Muscle layer of duodenum (tissue), 2 donors: ENCODE results near the gene PPTC7.
"Not testable (repeated sequence)": the region's sequence is repeated elsewhere in the genome, so short reads cannot be mapped to it uniquely, and the experiment has no call there.

Experiments
- H3K27ac ChIP-seq: one replicate; pipeline ENCODE4 v1.7.0; 2013; ENCODE audit warnings: mild to moderate bottlenecking, low read length
- H3K27me3 ChIP-seq: one replicate; pipeline ENCODE4 v1.7.0; 2013; ENCODE audit warnings: low read depth, mild to moderate bottlenecking, control low read depth, low read length
- H3K36me3 ChIP-seq, 2 donors: one replicate each; pipeline ENCODE4 v1.7.0; 2013; ENCODE audit warnings: low read length in 2 of 2, control low read depth in 1 of 2, mild to moderate bottlenecking in 1 of 2; ENCODE audit not compliant: insufficient read depth in 2 of 2, control insufficient read depth in 1 of 2
- H3K4me1 ChIP-seq, 2 donors: one replicate each; pipeline ENCODE4 v1.7.0; 2013; ENCODE audit warnings: low read length in 2 of 2, mild to moderate bottlenecking in 2 of 2, control low read depth in 1 of 2, moderate library complexity in 1 of 2; ENCODE audit not compliant: insufficient read depth in 2 of 2, control insufficient read depth in 1 of 2
- H3K4me3 ChIP-seq, 2 donors: one replicate each; pipeline ENCODE4 v1.7.0; 2013; ENCODE audit warnings: low read length in 2 of 2, low read depth in 1 of 2, mild to moderate bottlenecking in 1 of 2
- H3K9me3 ChIP-seq, 2 donors: one replicate each; pipeline ENCODE4 v1.7.0; 2013; ENCODE audit warnings: low read length in 2 of 2, control low read depth in 1 of 2, mild to moderate bottlenecking in 1 of 2; ENCODE audit not compliant: control insufficient read depth in 1 of 2
- donor health status: healthy.

PPTC7 gene

DNA sequence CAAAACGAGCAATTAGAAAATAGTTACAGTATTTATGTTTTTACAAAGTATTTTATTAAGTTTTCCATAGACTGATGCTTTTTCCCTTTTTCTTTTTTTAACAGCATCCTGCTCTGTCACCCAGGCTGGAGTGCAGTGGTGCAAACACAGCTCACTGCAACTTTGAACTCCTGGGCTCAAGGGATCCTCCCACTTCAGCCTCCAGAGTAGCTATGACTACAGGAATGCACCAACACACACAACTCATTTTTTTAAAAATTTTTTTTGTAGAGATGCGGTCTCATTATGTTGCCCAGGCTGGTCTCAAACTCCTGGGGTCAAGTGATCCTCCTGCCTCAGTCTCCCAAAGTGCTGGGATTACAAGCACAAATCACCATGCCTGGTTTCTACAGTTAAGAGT is 24.2 kb downstream of the PPTC7 start:
- H3K27ac ChIP-seq, result not testable (repeated sequence)
- peaks cover under 1 to 52% of the 10 kb centered on the region in 2 donors for H3K4me1 ChIP-seq

GRCh38 chr12:110557300-110557699 is 25.8 kb downstream of the PPTC7 start:
- Histone ChIP-seq H3K9me3 (no peaks in the 10 kb centered on the region), H3K27me3 (no peaks in the 10 kb centered on the region), H3K27ac (no peak overlapping the region), H3K36me3 (no peaks in the 10 kb centered on the region), H3K4me3 (no peak overlapping the region), H3K4me1 (peaks cover 0 to 40% of the 10 kb centered on the region in 2 donors)

More for the DNA sequence above, 24.2 kb downstream of the PPTC7 start:
- not testable (repeated sequence) for H3K36me3 ChIP-seq, H3K4me3 ChIP-seq, H3K9me3 ChIP-seq, H3K27me3 ChIP-seq

DNA sequence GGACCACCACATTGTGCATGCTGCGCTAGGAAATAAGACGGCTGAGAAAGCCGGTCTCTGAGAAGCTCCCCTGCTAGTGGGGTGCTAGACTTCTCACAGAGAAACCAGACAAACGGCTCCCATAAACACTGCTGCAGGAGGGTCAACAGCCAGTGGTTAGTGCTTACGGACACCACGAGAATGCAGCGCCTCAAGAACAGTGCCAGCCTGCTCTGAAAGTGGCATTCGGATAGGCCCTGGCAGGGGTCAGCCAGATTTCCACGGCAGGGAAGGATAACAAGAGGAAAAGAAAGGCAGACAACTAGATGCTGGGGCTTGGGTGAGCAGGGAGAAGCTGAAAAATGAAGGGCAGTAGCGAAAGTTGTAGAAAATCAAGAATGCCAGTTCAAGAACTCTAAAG is 26.4 kb downstream of the PPTC7 start:
- Histone ChIP-seq H3K4me3 (no peak overlapping the region), H3K27me3 (no peaks in the 10 kb centered on the region), H3K27ac (no peak overlapping the region), H3K36me3 (no peaks in the 10 kb centered on the region), H3K4me1 (peaks cover 0 to 34% of the 10 kb centered on the region in 2 donors), H3K9me3 (no peaks in the 10 kb centered on the region)

DNA sequence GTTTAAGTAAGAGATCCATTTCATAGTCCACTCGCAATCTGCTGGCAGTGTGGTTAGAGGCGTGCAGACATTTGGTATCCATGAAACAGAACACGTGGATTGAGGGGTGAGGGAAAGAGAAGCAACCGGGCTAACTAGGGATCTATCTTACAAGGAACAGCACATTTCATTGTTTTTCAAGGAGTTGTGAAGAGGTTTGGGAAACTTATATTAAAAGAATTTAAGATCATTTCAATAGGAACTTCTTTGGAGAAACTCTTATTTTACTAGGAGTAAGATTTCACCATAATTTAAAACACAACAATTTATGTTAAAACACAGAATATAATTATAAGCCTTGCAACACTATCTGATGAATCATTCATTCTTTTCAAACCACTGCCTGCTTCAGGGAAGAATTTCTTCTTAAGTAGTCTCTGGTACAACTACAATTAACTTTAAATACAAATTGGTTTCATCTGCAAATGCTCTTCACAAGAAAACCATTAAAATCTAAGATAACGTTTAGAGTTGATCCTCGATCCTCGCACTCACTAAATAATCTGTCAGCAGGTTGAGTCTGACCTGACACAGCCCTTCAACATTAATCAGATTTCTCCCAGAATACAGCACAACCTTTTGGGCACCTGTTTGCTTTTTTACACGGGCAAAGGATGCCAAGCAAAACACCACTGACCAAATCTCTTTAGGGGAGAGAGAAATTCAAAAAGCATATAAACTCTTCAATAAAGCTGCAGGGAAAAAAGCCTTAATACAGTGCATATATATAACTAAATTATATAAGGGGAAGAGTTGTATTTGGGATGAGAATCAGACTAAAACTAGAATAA is 27.3 kb downstream of the PPTC7 start:
- Histone ChIP-seq H3K27ac (peak overlapping the region; percentile 43), H3K4me3 (no peak overlapping the region), H3K4me1 (peaks cover 0 to 35% of the 10 kb centered on the region in 2 donors)

GRCh38 chr12:110554184-110554583 is 28.9 kb downstream of the PPTC7 start:
- Histone ChIP-seq H3K4me3 (no peak overlapping the region), H3K9me3 (no peaks in the 10 kb centered on the region), H3K27ac (no peak overlapping the region), H3K4me1 (peaks cover 0 to 40% of the 10 kb centered on the region in 2 donors), H3K27me3 (no peaks in the 10 kb centered on the region), H3K36me3 (no peaks in the 10 kb centered on the region)

More for the DNA sequence above, 27.3 kb downstream of the PPTC7 start:
- no peaks in the 10 kb centered on the region for H3K9me3 ChIP-seq
- H3K36me3 ChIP-seq, result no peaks in the 10 kb centered on the region
- no peaks in the 10 kb centered on the region for H3K27me3 ChIP-seq

GRCh38 chr12:110550981-110551380 is 32.1 kb downstream of the PPTC7 start:
- no peaks in the 10 kb centered on the region for H3K27me3 ChIP-seq
- no peak overlapping the region for H3K27ac ChIP-seq
- H3K36me3 ChIP-seq, result no peaks in the 10 kb centered on the region
- no peaks in the 10 kb centered on the region for H3K9me3 ChIP-seq
- no peak overlapping the region for H3K4me3 ChIP-seq
- H3K4me1 ChIP-seq, result peaks cover 4 to 42% of the 10 kb centered on the region in 2 donors

DNA sequence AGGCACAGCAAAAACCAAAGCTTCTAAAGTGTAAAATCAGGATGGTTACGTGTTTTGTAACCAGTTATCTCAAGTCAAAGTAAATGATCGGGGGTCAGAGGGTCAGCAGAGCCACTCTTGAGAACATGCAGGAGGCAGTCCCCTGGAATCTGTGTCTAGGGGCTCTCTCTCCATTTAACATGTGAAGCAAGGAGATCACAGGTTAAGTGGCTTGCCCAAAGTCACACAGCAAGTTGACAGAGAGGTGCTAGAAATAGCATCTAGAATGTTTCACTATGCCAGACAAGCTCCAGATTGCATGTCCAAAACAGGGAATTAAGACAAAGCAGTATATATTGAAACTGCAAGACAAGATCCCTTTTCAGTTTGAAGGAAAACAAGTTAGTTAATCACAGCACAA is 33.4 kb downstream of the PPTC7 start:
- Histone ChIP-seq H3K4me3 (no peak overlapping the region), H3K36me3 (no peaks in the 10 kb centered on the region), H3K27ac (no peak overlapping the region), H3K4me1 (peaks cover 4 to 34% of the 10 kb centered on the region in 2 donors), H3K27me3 (no peaks in the 10 kb centered on the region), H3K9me3 (no peaks in the 10 kb centered on the region)

DNA sequence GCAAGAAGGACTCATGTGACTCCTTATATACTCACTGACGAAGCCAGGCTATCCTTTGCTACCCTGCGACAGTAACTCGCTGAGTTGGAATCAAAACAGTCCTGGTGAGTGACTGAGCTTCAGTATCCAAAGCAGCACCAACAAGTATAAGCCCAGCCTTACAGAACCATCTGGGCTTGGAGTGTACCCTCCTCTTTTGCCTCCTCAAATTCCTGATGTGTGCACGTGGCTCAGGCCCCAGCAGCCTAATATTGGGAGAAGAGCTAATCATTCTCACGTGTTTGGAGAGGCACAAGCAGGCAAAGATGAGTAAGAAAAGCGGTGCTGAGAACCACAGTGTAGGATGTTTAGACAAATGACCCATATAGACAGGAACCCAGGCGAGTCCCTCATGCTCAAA is 34.4 kb downstream of the PPTC7 start:
- Histone ChIP-seq H3K4me1 (peaks cover 4 to 38% of the 10 kb centered on the region in 2 donors), H3K4me3 (no peak overlapping the region), H3K36me3 (no peaks in the 10 kb centered on the region), H3K9me3 (no peaks in the 10 kb centered on the region), H3K27me3 (no peaks in the 10 kb centered on the region), H3K27ac (peak overlapping the region; percentile 75)

DNA sequence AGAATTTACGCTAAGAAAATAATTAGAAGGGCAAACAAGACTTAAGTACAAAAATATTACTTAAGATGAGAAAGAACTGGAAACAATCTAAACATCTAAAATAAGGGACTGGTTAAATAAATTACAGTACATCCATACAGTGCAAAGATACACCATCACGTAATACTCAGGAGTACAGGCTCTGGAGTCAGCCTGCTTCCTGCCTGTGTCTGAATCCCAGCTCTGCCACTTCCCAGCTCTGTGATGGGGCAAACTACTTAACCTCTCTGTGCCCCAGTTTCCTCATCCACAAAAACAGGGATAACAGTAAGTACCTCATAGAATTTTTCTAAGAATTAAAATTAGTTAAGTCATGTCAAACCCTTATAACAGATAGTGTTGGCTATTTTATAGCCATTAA is 36.0 kb downstream of the PPTC7 start:
- peaks cover 0 to 4% of the 10 kb centered on the region in 2 donors for H3K36me3 ChIP-seq

GRCh38 chr12:110546339-110546738 is 36.8 kb downstream of the PPTC7 start:
- peak overlapping the region; percentile 53 for H3K27ac ChIP-seq
- H3K27me3 ChIP-seq, result no peaks in the 10 kb centered on the region
- no peaks in the 10 kb centered on the region for H3K9me3 ChIP-seq
- H3K4me1 ChIP-seq, result peaks cover 4 to 52% of the 10 kb centered on the region in 2 donors
- peaks cover 0 to 4% of the 10 kb centered on the region in 2 donors for H3K36me3 ChIP-seq
- H3K4me3 ChIP-seq, result peak overlapping the region in 1 of 2 donors; percentile 2

More for the DNA sequence above, 36.0 kb downstream of the PPTC7 start:
- Histone ChIP-seq H3K27me3 (no peaks in the 10 kb centered on the region), H3K27ac (peak overlapping the region; percentile 3), H3K4me1 (peaks cover 4 to 52% of the 10 kb centered on the region in 2 donors), H3K4me3 (no peak overlapping the region), H3K9me3 (no peaks in the 10 kb centered on the region)

DNA sequence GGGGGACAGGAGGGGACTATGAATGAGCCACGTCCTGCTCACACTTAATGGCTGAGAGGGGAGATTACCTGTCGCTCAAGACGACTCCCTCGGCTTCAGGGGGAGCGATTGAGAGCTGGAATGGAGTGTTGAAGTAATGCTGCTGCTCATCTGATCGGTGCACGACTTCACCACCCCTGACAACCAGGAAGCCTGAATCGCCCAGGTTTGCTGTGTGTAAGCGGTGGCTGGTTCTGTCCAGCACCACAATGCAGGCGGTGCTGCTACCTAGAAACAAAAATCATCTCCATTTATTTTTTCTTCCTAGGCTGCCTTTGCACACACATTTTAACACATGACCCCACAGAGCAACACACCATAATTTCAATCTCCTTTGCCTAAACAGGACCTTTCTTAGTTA is 37.3 kb downstream of the PPTC7 start:
- Histone ChIP-seq H3K9me3 (no peaks in the 10 kb centered on the region), H3K4me1 (peaks cover 4 to 48% of the 10 kb centered on the region in 2 donors), H3K4me3 (no peak overlapping the region), H3K27me3 (no peaks in the 10 kb centered on the region), H3K36me3 (peaks cover 0 to 4% of the 10 kb centered on the region in 2 donors), H3K27ac (peak overlapping the region; percentile 53)
